Stomach (tissue), 9 donors: ENCODE results near the gene BASP1. TPM values are rescaled to one million over a fixed set of nuclear protein-coding genes. Genes with fewer than 3 reads are reported as not detected.

Experiments used
- DNase-seq, 2 donors: peaks; one replicate each; pipeline versions ENCODE4 v3.0.0 to v3.0.0-alpha.2; 2013 to 2019
- H3K27ac ChIP-seq, 5 donors: fragments of 200-600 bp in 4 of 5; sonication (generic) in 4 of 5; one replicate each; pipeline ENCODE4 v1.5.1; 2013 to 2019; ENCODE audit warnings: mild to moderate bottlenecking in 1 of 5, moderate library complexity in 1 of 5
- H3K27me3 ChIP-seq, 3 donors: fragments of 200-600 bp; sonication (generic); one replicate each; pipeline ENCODE4 v1.5.1; 2017 to 2019; ENCODE audit warnings: mixed run types in 1 of 3
- H3K36me3 ChIP-seq, 4 donors: fragments of 200-600 bp; sonication (generic); 1 replicate in 3 of 4; 2 replicates in 1 of 4; pipeline ENCODE4 v1.5.1; 2016 to 2019
- H3K4me1 ChIP-seq, 4 donors: fragments of 200-600 bp; sonication (generic); one replicate each; pipeline ENCODE4 v1.5.1; 2016 to 2019
- H3K4me3 ChIP-seq, 4 donors: fragments of 200-600 bp; sonication (generic) in 3 of 4; one replicate each; pipeline ENCODE4 v1.5.1; 2016 to 2019; ENCODE audit warnings: mild to moderate bottlenecking in 1 of 4
- H3K9me3 ChIP-seq, 4 donors: fragments of 200-600 bp; sonication (generic); one replicate each; pipeline ENCODE4 v1.5.1; 2016 to 2019
- CTCF ChIP-seq, 7 experiments: fragments of 450-650 bp in 4 of 7; fragments of 200-600 bp in 3 of 7; sonication (generic) in 3 of 7; IDR thresholded peaks; one replicate each; pipeline ENCODE4 v1.5.1; 2016 to 2019; ENCODE audit warnings: antibody characterized with exemption in 7 of 7, control low read depth in 2 of 7, mild to moderate bottlenecking in 1 of 7
- EP300 ChIP-seq: sonication (generic); formaldehyde crosslinking; IDR thresholded peaks from one replicate; pipeline ENCODE4 v1.6.1; 2017; ENCODE audit warnings: antibody characterized with exemption
- POLR2A ChIP-seq, 4 donors: fragments of 450-650 bp; IDR thresholded peaks; one replicate each; pipeline ENCODE4 v1.6.1; 2016; ENCODE audit warnings: antibody characterized with exemption in 4 of 4, control low read depth in 2 of 4, mild to moderate bottlenecking in 1 of 4, moderate library complexity in 1 of 4
- POLR2AphosphoS5 ChIP-seq, 3 donors: sonication (generic); formaldehyde crosslinking; IDR thresholded peaks; one replicate each; pipeline ENCODE4 v1.6.1; 2016; ENCODE audit warnings: antibody characterized with exemption in 3 of 3
- WGBS, 5 donors: extraction: QIAGEN DNeasy Blood & Tissue Kit in 3 of 5; methylation state at CpG; one replicate each; pipeline versions ENCODE4 v1.1.5 to v1.1.7; 2013 to 2018; 5-methylcytosine and 5-hydroxymethylcytosine counted together
- intact Hi-C: fragments of 100-400 bp; cut with DNase I; formaldehyde crosslinking; loops from one replicate; pipeline ENCODE4 v1.15.1; 2023; ENCODE audit warnings: low total_unique reads
- polyA plus RNA-seq, 3 donors: library from polyadenylated mRNA; stranded (reverse); fragments of 200-250 nt; gene quantifications; one replicate each; pipeline ENCODE4 v1.2.3, GENCODE V29; 2013
- total RNA-seq, 5 donors: library from RNA; depleted of rRNA; stranded (reverse); fragments of >200 nt; gene quantifications; one replicate each; pipeline versions ENCODE4 v1.1.0 to v1.2.3, GENCODE V29; 2014 to 2016
- donor health status: healthy with polysubstance abuse.
- donor health status: Bipolar disorder and iron deficiency.
- donor health status: healthy.

Gene BASP1
- total and polyA plus RNA-seq, 8 donors: 4.0 to 60.8 (median 16.0) TPM

GRCh38 chr5:17228821-17229291 is 11.4 kb downstream of the BASP1 start:
- H3K27ac ChIP-seq: peak overlapping the region in 1 of 5 donors; percentile 24
- TF ChIP-seq CTCF (IDR thresholded peaks at IDR 0.05): no peak
- no peak for TF ChIP-seq POLR2A (IDR thresholded peaks at IDR 0.05)
- TF ChIP-seq EP300: no peak
- no peak for TF ChIP-seq POLR2AphosphoS5 (IDR thresholded peaks at IDR 0.05)
- intact Hi-C loops: no loop called here
- no peaks in the 10 kb centered on the region for H3K27me3 ChIP-seq
- no peaks in the 10 kb centered on the region for H3K36me3 ChIP-seq
- DNase-seq: peak in 1 of 2 donors; percentile 47
- WGBS, 5 donors: 10 to 43% (median 25%) methylated on average over 3 of the region's 3 CpGs
- peaks cover 0 to 8% (median 0%) of the 10 kb centered on the region in 4 donors for H3K4me1 ChIP-seq
- no peaks in the 10 kb centered on the region for H3K9me3 ChIP-seq
- no peak overlapping the region for H3K4me3 ChIP-seq

DNA sequence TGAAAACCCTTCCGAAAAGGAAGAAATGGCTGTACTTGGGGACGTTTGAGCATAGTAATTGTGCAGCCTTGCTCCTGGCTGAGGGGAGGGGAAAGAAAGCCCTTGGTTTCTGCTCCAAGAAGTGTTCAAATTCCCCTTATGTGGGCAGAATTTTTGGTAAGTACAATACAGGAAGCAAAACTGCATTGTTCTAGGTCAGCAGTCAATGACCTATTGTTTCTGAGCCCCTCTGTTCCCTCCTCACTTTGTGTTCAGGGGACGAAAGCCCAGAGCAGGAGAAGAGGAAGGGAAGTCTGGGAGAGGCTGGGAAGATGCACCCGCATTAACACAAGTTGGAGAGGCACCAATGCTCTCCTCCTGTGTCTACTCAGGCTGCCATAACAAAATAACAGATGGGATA is 11.9 kb downstream of the BASP1 start:
- intact Hi-C loops: no loop called here
- Histone ChIP-seq H3K4me3 (no peak overlapping the region), H3K27me3 (no peaks in the 10 kb centered on the region), H3K4me1 (peaks cover 0 to 7% (median 0%) of the 10 kb centered on the region in 4 donors), H3K27ac (no peak overlapping the region), H3K36me3 (no peaks in the 10 kb centered on the region), H3K9me3 (no peaks in the 10 kb centered on the region)
- 58 to 64% (median 61%) methylated on average over 4 of the region's 4 CpGs for WGBS, 5 donors
- TF ChIP-seq POLR2A (IDR thresholded peaks at IDR 0.05) (no peak), CTCF (IDR thresholded peaks at IDR 0.05) (no peak), POLR2AphosphoS5 (IDR thresholded peaks at IDR 0.05) (no peak), EP300 (no peak)
- no peak for DNase-seq

DNA sequence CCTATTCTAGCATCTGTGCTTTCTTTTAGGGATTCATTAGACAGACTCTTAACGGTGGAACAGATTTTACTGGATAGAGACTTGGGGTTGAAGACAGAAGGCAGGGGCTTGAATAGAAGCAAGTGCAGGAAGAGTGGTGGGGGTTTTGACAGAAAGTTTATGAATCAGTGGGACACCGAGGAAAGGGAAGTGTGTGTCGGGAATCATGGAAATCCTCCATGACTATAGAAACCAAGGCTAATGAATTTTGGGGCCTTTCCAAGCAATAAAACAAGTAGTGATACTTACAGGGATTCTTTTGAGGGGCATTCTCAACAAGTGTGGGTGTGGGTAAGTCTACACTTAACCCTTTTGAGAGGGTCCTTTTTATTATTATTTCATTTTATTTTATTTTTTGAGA is 12.8 kb downstream of the BASP1 start:
- peaks cover 0 to 3% (median 0%) of the 10 kb centered on the region in 4 donors for H3K4me1 ChIP-seq
- no peak overlapping the region for H3K4me3 ChIP-seq
- H3K27ac ChIP-seq: no peak overlapping the region
- TF ChIP-seq POLR2AphosphoS5 (IDR thresholded peaks at IDR 0.05) (no peak), EP300 (no peak), POLR2A (IDR thresholded peaks at IDR 0.05) (no peak), CTCF (IDR thresholded peaks at IDR 0.05) (no peak)
- 86 to 96% (median 94%) methylated on average over 3 of the region's 3 CpGs for WGBS, 5 donors
- no peaks in the 10 kb centered on the region for H3K36me3 ChIP-seq
- H3K27me3 ChIP-seq: no peaks in the 10 kb centered on the region
- intact Hi-C loops: no loop called here
- DNase-seq: no peak
- H3K9me3 ChIP-seq: no peaks in the 10 kb centered on the region

DNA sequence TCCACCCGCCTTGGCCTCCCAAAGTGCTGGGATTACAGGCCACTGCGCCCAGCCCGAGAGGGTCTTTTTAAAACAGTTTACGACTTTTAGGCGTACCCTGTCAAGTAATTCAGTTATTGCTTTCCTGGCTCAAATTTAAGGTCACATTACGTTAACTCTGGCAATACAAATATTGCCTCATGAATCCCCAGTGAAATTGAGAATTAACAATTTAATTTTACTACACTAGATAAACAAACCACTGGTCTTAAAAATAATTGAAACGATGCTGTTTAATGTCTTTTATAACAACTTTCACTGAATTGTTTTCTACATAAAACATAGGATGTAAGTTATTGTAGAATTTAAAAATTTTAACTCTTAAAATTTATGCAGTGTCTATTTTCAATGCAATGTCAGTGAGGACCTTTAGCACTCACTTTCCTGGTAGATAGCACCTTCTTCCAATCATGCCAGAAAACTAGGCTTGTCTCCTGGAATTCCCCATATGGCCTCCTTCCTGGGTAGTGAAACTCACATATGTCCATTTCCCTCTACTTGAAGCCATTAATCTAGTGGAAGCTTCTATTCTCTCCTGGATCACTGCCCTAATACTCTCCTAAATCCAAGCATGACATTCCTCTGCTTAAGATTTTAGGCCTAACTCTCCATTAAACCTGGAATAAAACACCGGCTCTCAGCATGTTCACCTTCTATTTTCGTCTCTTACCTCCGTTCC is 13.5 kb downstream of the BASP1 start:
- no peak for DNase-seq
- Histone ChIP-seq H3K4me1 (no peaks in the 10 kb centered on the region), H3K4me3 (no peak overlapping the region), H3K27me3 (no peaks in the 10 kb centered on the region), H3K9me3 (no peaks in the 10 kb centered on the region), H3K36me3 (no peaks in the 10 kb centered on the region), H3K27ac (no peak overlapping the region)
- intact Hi-C loops: no loop called here
- no peak for TF ChIP-seq POLR2A (IDR thresholded peaks at IDR 0.05)
- TF ChIP-seq POLR2AphosphoS5 (IDR thresholded peaks at IDR 0.05): no peak
- WGBS, 5 donors: 81 to 87% (median 84%) methylated on average over 10 of the region's 10 CpGs

GRCh38 chr5:17232405-17232804 is 15.0 kb downstream of the BASP1 start:
- Histone ChIP-seq H3K4me1 (no peaks in the 10 kb centered on the region), H3K27ac (no peak overlapping the region), H3K36me3 (no peaks in the 10 kb centered on the region), H3K27me3 (no peaks in the 10 kb centered on the region), H3K9me3 (no peaks in the 10 kb centered on the region), H3K4me3 (no peak overlapping the region)
- WGBS, 5 donors: 52 to 71% (median 57%) methylated on average over 9 of the region's 9 CpGs
- DNase-seq: no peak
- TF ChIP-seq POLR2AphosphoS5 (IDR thresholded peaks at IDR 0.05) (no peak), EP300 (no peak), CTCF (IDR thresholded peaks at IDR 0.05) (no peak), POLR2A (IDR thresholded peaks at IDR 0.05) (no peak)
- intact Hi-C loops: no loop called here
